GM19023 (cell line): Measurements from ENCODE around the gene BTBD3.

Experiments
- ATAC-seq: cut with Tn5 transposase; IDR thresholded peaks from one replicate; pipeline ENCODE4 v1.9.1; 2021; ENCODE audit warnings: mild to moderate bottlenecking, moderate library complexity; ENCODE audit not compliant: unreplicated experiment

The BTBD3 gene

DNA sequence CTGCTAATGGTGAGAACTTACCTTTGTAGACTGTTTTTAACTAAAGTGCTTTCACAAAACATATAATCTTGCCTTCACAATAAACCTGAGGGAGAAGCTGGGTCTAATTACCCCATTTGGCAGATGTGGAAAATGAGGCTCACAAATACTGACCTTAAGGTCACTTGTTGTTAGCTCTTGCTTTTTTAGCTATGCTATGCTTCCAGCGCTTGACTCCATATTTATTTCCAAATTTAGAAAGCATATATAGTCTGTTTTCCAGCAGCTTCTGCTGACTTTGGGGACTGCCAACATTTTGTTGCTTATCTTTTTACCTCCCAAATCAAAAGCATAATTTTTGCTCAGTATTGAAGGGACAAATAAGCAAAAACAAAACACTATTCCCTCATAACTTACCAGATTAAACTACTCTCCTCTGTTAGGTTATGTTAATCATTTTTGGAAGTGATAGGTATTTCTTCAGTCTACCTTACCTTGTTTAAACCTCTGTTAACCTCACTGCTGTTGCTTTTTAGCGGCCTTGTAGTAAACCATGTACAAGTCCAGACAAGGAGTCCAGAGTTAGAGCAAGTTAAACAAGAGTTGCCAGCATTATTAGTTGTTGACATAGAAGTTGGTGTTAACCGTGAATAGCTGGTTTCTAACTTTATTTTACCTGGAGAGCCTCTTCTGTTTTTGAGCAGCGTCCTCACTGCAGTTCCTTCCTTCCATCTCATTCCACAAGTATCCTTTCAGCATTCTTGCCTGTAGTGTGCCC, 4.9 kb upstream of the BTBD3 start:
- no peak for ATAC-seq

DNA sequence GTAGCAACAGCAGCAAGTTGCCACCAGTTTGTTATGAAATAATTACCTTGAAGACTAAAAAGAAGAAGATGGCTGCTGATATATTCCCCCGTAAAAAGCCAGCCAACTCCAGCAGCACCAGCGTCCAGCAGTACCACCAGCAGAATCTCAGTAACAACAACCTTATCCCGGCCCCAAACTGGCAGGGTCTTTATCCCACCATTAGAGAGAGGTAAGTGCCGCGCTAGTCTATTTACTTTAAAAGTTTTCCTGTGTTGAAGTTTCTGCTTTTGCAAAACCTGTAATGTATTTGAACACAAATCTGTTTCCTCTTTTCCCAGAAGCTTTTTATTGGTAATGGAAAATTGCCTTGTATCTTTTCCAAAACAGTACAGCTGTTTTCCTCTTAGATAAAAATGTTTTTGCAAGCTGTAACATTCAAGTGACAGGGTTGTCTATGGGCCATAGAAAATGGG, 725 bp downstream of the BTBD3 start:
- no peak for ATAC-seq

- no peak for ATAC-seq
Measured at GRCh38 chr20:11918981-11919380, 1.3 kb downstream of the BTBD3 start.

DNA sequence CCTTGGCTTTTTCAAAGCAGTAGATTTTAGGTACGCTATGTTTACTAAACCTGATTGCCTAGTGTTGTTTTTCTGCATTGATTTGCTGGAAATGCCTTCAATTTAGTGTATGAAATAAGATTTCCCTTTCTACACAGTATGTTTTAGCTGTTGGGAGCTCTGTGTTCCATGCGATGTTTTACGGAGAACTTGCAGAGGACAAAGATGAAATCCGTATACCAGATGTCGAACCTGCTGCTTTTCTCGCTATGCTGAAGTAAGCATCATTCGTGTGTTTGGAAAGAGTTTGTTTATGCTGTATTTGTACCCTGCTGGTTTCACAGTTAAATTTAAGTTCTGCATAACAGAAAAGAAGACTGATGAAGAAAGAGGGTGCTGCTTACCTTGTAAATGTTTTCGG, 1.9 kb downstream of the BTBD3 start:
- ATAC-seq: no peak

GRCh38 chr20:11920083-11920482, 2.4 kb downstream of the BTBD3 start:
- no peak for ATAC-seq

- no peak for ATAC-seq
Measured at GRCh38 chr20:11921321-11921720, 3.6 kb downstream of the BTBD3 start.

DNA sequence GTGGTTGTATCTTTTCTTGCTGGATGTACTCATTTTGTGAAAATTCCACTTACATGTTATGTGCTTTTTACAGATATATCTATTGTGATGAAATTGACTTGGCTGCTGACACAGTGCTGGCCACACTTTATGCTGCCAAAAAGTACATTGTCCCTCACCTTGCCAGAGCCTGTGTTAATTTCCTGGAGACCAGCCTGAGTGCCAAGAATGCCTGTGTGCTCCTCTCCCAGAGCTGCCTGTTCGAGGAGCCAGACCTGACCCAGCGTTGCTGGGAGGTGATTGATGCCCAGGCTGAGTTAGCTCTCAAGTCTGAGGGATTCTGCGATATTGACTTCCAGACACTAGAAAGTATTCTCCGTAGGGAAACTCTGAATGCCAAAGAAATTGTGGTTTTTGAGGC, 4.9 kb downstream of the BTBD3 start:
- ATAC-seq: no peak

- no peak for ATAC-seq
Measured at GRCh38 chr20:11924923-11925322, 7.2 kb downstream of the BTBD3 start.

DNA sequence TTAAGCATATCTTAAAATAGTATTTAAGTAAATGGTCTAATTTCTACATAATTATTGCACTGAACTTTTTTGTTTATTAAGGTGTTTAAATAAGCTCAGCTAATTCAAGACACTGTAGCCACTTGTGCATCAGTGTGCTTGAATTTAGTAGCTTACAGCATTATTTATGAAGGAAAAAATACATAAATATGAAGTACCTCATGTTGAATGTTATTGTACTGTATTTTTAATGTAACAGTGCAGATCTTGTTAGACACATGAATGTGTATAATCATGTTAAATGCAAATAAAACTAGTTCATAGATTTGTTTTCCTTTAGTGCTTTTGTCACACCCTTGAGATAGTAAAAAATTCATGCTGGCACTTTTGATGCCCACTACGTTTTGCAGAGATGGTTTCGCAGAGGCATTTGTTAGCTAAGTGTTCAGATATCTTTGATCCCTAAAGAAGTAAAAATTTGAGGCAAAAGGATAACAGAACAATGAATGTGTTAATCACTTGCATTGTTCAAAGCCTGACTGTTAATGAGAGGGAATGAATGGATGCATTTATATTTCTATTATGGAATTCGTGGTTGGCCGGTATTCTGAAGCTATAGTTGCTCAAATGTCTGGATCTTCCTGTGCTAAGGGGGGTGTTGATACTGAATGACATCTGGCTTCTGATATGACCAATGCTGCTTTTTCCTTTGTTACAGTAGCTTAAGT, 8.8 kb downstream of the BTBD3 start:
- no peak for ATAC-seq

DNA sequence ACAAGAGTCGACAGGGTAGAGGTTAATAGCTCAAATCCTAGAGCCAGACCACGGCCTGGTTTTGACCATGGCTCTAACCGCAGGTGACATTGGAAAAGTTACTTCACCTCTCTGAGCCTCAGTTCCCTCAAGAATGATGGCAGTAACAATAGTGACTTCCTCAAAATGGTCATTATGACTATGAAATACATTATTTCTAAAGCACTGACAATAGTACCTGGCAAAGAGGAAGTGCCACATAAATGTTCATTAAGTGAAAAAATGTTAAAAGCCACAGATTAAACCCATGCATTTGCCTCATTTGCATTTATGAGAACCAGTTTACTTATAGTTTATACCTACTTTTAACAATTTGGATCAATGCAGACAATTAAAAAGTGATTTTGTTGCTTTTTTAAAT, 12.3 kb downstream of the BTBD3 start:
- ATAC-seq: no peak

DNA sequence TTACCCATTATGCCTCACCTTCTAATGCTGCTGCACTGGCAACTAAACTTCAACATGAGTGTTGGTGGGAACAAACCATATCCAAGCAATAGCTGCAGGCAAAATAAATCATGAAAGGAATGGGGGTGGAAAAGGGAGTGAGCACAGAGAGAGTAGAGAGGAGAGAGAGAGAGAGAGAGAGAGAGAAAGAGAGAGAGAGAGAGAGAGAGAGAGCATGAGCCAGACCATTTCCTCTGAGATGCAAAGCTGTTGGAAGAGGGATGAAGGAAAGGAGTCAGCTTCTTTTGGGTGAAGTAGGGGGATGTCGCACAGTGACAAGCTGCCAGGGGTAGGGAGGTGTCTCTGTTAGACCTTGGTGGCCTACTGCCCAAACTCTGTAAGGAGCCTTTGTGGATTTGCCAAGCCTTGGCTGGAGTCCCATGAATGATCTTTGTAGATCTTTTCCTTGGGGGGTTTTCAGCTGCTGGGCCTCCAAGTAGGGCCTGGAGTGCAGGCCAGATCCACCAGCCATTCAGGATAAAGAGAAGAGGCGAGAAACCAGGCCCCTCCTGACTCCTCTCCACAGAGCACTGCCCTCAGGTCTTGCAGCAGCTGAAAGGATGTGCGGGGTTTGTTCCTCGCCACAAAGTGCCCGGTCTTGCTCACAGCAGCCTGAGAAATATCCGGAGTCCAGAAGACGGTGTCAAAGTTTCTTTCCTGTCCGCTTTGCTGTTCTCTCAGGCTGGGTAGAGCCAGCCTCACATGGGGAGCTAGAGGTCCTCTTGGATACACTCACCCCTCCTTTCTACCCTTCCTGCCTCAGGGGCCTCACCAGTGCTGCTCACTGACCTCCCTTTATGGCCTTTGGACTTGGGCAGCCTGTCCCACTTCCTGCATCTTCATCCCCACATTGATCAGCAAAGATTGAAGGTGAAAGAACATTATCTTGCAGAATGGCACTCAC, 17.8 kb downstream of the BTBD3 start:
- ATAC-seq: no peak

GRCh38 chr20:11936157-11936556, 18.5 kb downstream of the BTBD3 start:
- no peak for ATAC-seq

DNA sequence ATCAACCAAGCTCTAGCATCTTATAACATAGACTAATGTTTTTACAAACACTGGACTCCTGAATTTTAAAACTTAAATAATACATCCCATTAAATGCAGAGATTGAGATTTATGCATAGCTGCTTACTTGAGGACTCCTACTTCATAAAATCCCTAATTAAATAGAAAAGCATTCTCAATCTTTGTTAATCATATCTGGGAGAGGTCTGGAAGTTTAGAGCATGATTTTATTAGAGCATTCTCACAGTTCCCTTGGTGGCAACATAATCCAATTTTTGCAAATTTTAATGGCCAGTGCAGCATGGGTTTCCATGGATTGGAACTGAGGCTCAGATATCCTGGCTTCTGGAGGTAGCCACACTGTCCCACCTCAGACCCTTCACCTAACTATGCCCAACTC, 19.5 kb downstream of the BTBD3 start:
- no peak for ATAC-seq

GRCh38 chr20:11941593-11942246, 24.0 kb downstream of the BTBD3 start:
- no peak for ATAC-seq

DNA sequence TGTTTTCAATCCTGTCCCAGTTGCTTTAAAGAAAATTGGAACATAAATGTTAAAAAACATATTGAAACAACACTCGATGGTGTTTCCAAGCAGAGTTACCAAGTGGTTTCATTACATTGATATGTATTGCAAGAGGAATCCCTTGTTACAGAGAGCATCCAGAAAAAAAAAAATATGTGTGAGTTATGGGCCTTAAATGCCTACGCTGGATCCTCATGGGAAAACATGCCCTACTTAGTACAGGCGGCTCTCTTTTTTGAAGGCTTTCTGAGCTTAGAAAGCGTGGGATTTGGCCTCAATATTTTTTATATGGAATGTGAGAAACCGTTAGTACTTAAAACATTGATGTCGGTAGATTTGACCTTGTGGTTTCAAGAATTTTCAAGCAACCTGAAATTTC, 26.1 kb downstream of the BTBD3 start:
- no peak for ATAC-seq

GRCh38 chr20:11948806-11949205, 31.1 kb downstream of the BTBD3 start:
- ATAC-seq: no peak

DNA sequence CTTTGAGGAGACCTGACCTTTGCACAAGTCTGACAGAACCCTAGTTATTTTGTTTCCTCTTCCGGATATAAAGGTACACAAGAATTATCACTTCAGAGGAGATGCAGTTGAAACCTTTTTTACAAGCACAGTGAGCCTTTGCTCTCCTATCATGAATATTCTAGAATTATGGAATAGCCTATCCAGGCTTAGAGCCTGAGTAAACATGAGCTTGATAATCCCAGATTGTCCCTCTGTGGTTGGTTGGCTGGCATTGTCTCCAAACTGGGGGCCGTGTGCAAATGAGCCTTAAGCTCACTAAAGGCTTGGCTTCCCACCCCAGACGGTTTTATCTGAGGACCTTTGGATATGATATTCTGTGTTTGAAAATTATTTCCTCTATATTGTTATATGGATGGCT, 32.0 kb downstream of the BTBD3 start:
- ATAC-seq: no peak

- ATAC-seq: no peak
Measured at GRCh38 chr20:11951696-11952095, 34.0 kb downstream of the BTBD3 start.

- ATAC-seq: no peak
Measured at GRCh38 chr20:11952639-11953038, 34.9 kb downstream of the BTBD3 start.

- no peak for ATAC-seq
Measured at GRCh38 chr20:11957911-11958310, 40.2 kb downstream of the BTBD3 start.

DNA sequence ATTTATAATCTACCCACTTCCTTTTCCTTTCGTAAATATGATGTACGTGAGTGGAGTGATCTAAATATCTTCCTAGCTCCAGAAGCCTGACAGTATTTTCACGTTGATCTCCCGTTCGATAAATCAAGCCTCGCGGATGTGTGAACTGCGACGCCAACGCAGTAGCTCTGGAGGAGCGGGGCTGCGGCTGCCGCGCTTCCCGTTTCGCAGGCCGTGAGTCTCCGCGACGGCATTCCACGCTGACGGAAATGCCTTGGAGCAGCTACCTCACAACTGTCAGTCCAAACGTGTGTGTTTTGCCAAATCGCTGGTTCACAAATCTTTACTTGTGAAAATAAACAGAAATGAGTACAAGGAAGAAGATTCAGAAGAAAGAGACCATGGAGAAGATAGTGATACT, 41.2 kb downstream of the BTBD3 start:
- ATAC-seq: no peak
